ENCODE results near the gene EIF3A. TPM values are rescaled to one million over a fixed set of nuclear protein-coding genes. Genes with fewer than 3 reads are reported as not detected.
A peak's percentile ranks its signal among the peaks of the same experiment; 100 is the strongest.

The EIF3A gene
- total RNA-seq, 1 donor from 2014 or later = 146 TPM

- Mint-ChIP-seq H3K36me3 (ENCODE audit: unreplicated experiment) (peaks cover 9% of the 10 kb centered on the region), H3K27ac (ENCODE audit: unreplicated experiment) (peak overlapping the region; percentile 38), H3K4me1 (ENCODE audit: unreplicated experiment) (peaks cover 4% of the 10 kb centered on the region), H3K9me3 (ENCODE audit: unreplicated experiment) (no peaks in the 10 kb centered on the region), H3K27me3 (ENCODE audit: unreplicated experiment) (peaks cover 4% of the 10 kb centered on the region), H3K4me3 (ENCODE audit: unreplicated experiment) (peak overlapping the region; percentile 75)
- DNase-seq (ENCODE audit: extremely low spot score, unreplicated experiment) = no peak
- TF ChIP-seq CTCF (IDR thresholded peaks at IDR 0.05) = no peak
Observed at GRCh38 chr10:119104654-119105015, 24.0 kb upstream of the EIF3A start.

GRCh38 chr10:119103903-119104653, 23.5 kb upstream of the EIF3A start, which contains the start of gene DENND10:
Gene DENND10 (plus strand): TSS chr10:119104113. CDS start chr10:119104143, 30 bp downstream.
- no peaks in the 10 kb centered on the region for H3K9me3 Mint-ChIP-seq (ENCODE audit: unreplicated experiment)

GRCh38 chr10:119103241-119103902, 22.8 kb upstream of the EIF3A start:
- no peak for DNase-seq (ENCODE audit: extremely low spot score, unreplicated experiment)
- no peak for TF ChIP-seq CTCF (IDR thresholded peaks at IDR 0.05)
- peak overlapping the region; percentile 66 for H3K4me3 Mint-ChIP-seq (ENCODE audit: unreplicated experiment)
- H3K4me1 Mint-ChIP-seq (ENCODE audit: unreplicated experiment) = peaks cover 4% of the 10 kb centered on the region
- peaks cover 4% of the 10 kb centered on the region for H3K27me3 Mint-ChIP-seq (ENCODE audit: unreplicated experiment)
- H3K9me3 Mint-ChIP-seq (ENCODE audit: unreplicated experiment) = no peaks in the 10 kb centered on the region
- peaks cover 4% of the 10 kb centered on the region for H3K36me3 Mint-ChIP-seq (ENCODE audit: unreplicated experiment)
- peak overlapping the region; percentile 6 for H3K27ac Mint-ChIP-seq (ENCODE audit: unreplicated experiment)

More at GRCh38 chr10:119103903-119104653, 23.5 kb upstream of the EIF3A start, which contains the start of gene DENND10:
- H3K27me3 Mint-ChIP-seq (ENCODE audit: unreplicated experiment) = peaks cover 4% of the 10 kb centered on the region
- TF ChIP-seq CTCF (IDR thresholded peaks at IDR 0.05) = peak; percentile 3
- peaks cover 4% of the 10 kb centered on the region for H3K4me1 Mint-ChIP-seq (ENCODE audit: unreplicated experiment)
- H3K4me3 Mint-ChIP-seq (ENCODE audit: unreplicated experiment) = peak within 1 kb of the TSS; percentile 75
- peaks cover 6% of the 10 kb centered on the region for H3K36me3 Mint-ChIP-seq (ENCODE audit: unreplicated experiment)
- DNase-seq (ENCODE audit: extremely low spot score, unreplicated experiment) = peak; percentile 92
- H3K27ac Mint-ChIP-seq (ENCODE audit: unreplicated experiment) = peak within 1 kb of the TSS; percentile 38

- no peak for DNase-seq (ENCODE audit: extremely low spot score, unreplicated experiment)
- Mint-ChIP-seq H3K9me3 (ENCODE audit: unreplicated experiment) (no peaks in the 10 kb centered on the region), H3K36me3 (ENCODE audit: unreplicated experiment) (no peaks in the 10 kb centered on the region), H3K4me3 (ENCODE audit: unreplicated experiment) (no peak overlapping the region), H3K27ac (ENCODE audit: unreplicated experiment) (no peak overlapping the region), H3K27me3 (ENCODE audit: unreplicated experiment) (peaks cover 4% of the 10 kb centered on the region), H3K4me1 (ENCODE audit: unreplicated experiment) (peaks cover 4% of the 10 kb centered on the region)
- TF ChIP-seq CTCF (IDR thresholded peaks at IDR 0.05) = no peak
Observed at GRCh38 chr10:119101366-119102098, 20.9 kb upstream of the EIF3A start.

Data from osteocyte (in vitro differentiated cells).